Osteoblast (primary cell): ENCODE measurements around the gene CCL24. TPM values are rescaled to one million over a fixed set of nuclear protein-coding genes. Genes with fewer than 3 reads are reported as not detected.
A peak's percentile ranks its signal among the peaks of the same experiment; 100 is the strongest.
"Not testable (repeated sequence)": the region's sequence is repeated elsewhere in the genome, so short reads cannot be mapped to it uniquely, and the experiment has no call there.

Experiments
- DNase-seq: peaks from one replicate; pipeline ENCODE4 v3.0.0; 2011; ENCODE audit warnings: low spot score, mixed read lengths; ENCODE audit not compliant: insufficient read length; ENCODE audit errors: missing footprints
- H2AFZ ChIP-seq: 2 replicates; pipeline ENCODE4 v1.6.0; 2011; ENCODE audit warnings: mild to moderate bottlenecking, low read length
- H3K27ac ChIP-seq: 2 replicates; pipeline ENCODE4 v1.5.1; 2011; ENCODE audit warnings: mild to moderate bottlenecking, low read depth, low read length, moderate library complexity
- H3K27me3 ChIP-seq: 2 replicates; pipeline ENCODE4 v1.6.0; 2012; ENCODE audit warnings: mild to moderate bottlenecking, control low read depth, inconsistent platforms, low read length, moderate library complexity; ENCODE audit not compliant: insufficient read depth
- H3K36me3 ChIP-seq: 2 replicates; pipeline ENCODE4 v1.5.1; 2011; ENCODE audit warnings: mild to moderate bottlenecking, low read length, control low read depth, moderate library complexity; ENCODE audit not compliant: insufficient read depth
- H3K4me1 ChIP-seq: 2 replicates; pipeline ENCODE4 v1.5.1; 2011; ENCODE audit warnings: mild to moderate bottlenecking, low read length, control low read depth, moderate library complexity; ENCODE audit not compliant: insufficient read depth
- H3K4me2 ChIP-seq: 2 replicates; pipeline ENCODE4 v1.6.0; 2011; ENCODE audit warnings: mild to moderate bottlenecking, low read length; ENCODE audit not compliant: insufficient read depth
- H3K4me3 ChIP-seq: fragments of 200-600 bp; sonication (generic); 3 replicates; pipeline ENCODE4 v1.5.1; 2012; ENCODE audit warnings: mild to moderate bottlenecking, low read length, inconsistent platforms; ENCODE audit not compliant: insufficient read depth
- H3K79me2 ChIP-seq: 2 replicates; pipeline ENCODE4 v1.6.0; 2012; ENCODE audit warnings: mild to moderate bottlenecking, low read length, control low read depth, inconsistent platforms; ENCODE audit not compliant: insufficient read depth
- H3K9me3 ChIP-seq: 2 replicates; pipeline ENCODE4 v1.5.1; 2011; ENCODE audit warnings: low read depth, low read length, control low read depth
- H4K20me1 ChIP-seq: 2 replicates; pipeline ENCODE4 v1.6.0; 2012; ENCODE audit warnings: mild to moderate bottlenecking, low read length, control low read depth; ENCODE audit not compliant: insufficient read depth
- total RNA-seq: library from RNA; depleted of rRNA; stranded (reverse); fragments of >200 nt; gene quantifications from 2 replicates; pipeline ENCODE4 v1.2.3, GENCODE V29; 2012
- TF ChIP-seq, protein P1 (sequence below): IDR thresholded peaks from 2 replicates; pipeline ENCODE4 v1.5.1; 2011; ENCODE audit warnings: mild to moderate bottlenecking, low read depth, low read length, moderate library complexity; ENCODE audit errors: extremely low read depth

The CCL24 gene, protein sequence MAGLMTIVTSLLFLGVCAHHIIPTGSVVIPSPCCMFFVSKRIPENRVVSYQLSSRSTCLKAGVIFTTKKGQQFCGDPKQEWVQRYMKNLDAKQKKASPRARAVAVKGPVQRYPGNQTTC
- not detected in 2 replicates for total RNA-seq

DNA sequence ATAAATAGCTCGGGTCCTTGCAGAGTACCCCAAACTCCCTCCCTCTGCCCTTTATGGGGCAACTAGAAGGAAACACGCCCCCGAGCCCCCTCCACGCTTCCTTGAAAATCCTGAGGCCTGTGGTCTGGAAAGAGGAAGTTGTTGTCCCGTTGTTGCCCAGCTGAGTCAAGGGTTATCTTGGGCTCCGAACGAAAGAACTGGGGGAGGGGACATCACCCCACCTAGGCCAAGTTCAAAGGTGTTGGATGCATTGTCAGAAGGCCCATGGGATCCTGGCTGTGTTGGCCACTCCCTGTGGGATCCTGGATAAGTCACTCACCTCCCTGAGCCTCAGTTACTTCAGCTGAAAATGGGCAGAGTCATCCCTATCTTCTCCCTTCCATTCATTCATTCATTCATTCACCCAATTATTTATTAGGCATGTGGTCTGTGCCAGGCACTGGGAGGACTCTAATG is at the start of gene CCL24:
Gene CCL24, minus strand, starts transcription at position 26 of the 456 bp plus-strand sequence. CDS start 91 bp downstream, outside the sequence.
- no peak within 1 kb of the TSS for H3K27ac ChIP-seq
- H2AFZ ChIP-seq, result no peak within 1 kb of the TSS
- peak; percentile 31 for DNase-seq
- no peaks in the 10 kb centered on the region for H3K27me3 ChIP-seq
- no peak within 1 kb of the TSS for H3K4me3 ChIP-seq
- H3K9me3 ChIP-seq, result no peaks in the 10 kb centered on the region
- H4K20me1 ChIP-seq, result no peaks in the 10 kb centered on the region
- H3K4me2 ChIP-seq, result no peak within 1 kb of the TSS
- no peaks in the 10 kb centered on the region for H3K36me3 ChIP-seq
- no peaks in the 10 kb centered on the region for H3K4me1 ChIP-seq
- TF ChIP-seq, protein P1, sequence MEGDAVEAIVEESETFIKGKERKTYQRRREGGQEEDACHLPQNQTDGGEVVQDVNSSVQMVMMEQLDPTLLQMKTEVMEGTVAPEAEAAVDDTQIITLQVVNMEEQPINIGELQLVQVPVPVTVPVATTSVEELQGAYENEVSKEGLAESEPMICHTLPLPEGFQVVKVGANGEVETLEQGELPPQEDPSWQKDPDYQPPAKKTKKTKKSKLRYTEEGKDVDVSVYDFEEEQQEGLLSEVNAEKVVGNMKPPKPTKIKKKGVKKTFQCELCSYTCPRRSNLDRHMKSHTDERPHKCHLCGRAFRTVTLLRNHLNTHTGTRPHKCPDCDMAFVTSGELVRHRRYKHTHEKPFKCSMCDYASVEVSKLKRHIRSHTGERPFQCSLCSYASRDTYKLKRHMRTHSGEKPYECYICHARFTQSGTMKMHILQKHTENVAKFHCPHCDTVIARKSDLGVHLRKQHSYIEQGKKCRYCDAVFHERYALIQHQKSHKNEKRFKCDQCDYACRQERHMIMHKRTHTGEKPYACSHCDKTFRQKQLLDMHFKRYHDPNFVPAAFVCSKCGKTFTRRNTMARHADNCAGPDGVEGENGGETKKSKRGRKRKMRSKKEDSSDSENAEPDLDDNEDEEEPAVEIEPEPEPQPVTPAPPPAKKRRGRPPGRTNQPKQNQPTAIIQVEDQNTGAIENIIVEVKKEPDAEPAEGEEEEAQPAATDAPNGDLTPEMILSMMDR, result no peak
- H3K79me2 ChIP-seq, result no peaks in the 10 kb centered on the region

DNA sequence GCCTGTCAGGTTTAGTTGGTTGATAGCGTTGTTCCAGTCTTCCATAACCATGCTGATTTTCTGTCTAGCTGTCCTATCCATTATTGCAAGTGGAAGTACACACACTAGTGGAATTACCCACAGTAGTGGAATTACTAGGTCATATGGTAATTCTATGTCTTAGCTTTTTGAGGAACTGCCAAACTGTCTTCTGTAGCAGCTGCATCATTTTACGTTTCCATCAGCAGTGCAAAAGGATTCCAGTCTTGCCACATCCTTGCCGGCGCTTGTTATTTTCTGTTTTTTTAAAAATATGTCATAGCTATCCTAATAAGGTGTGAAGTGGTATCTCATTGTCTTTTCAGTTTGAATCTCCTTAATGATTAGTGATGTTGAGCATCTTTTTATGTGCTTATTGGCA is 48.0 kb upstream of the CCL24 start:
- H3K4me2 ChIP-seq, result no peak overlapping the region
- no peak overlapping the region for H3K27ac ChIP-seq
- no peaks in the 10 kb centered on the region for H4K20me1 ChIP-seq
- no peaks in the 10 kb centered on the region for H3K79me2 ChIP-seq
- no peak overlapping the region for H2AFZ ChIP-seq
- H3K4me3 ChIP-seq, result no peak overlapping the region
- H3K4me1 ChIP-seq, result peaks cover 6% of the 10 kb centered on the region
- H3K36me3 ChIP-seq, result no peaks in the 10 kb centered on the region
- TF ChIP-seq, protein P1, result no peak
- no peaks in the 10 kb centered on the region for H3K27me3 ChIP-seq
- no peaks in the 10 kb centered on the region for H3K9me3 ChIP-seq
- no peak for DNase-seq

DNA sequence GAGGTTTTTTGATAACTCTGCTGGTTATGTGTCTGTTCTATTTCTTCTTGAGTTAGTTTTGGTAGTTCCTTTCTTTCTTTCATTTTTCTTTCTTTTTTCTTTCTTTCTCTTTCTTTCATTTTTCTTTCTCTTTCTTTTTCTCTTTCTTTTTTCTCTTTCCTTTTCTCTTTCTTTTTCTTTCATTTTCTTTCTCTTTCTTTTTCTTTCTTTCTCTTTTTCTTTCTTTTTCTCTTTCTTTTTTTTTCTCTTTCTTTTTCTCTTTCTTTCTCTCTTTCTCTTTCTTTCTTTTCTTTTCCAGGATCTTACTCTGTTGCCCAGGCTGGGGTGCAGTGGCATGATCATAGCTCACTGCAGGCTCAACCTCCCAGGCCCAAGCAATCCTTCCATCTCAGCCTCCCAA is 44.8 kb upstream of the CCL24 start:
- DNase-seq, result no peak
- Histone ChIP-seq H3K27me3 (no peaks in the 10 kb centered on the region), H3K79me2 (no peaks in the 10 kb centered on the region), H4K20me1 (no peaks in the 10 kb centered on the region), H3K4me1 (no peaks in the 10 kb centered on the region), H3K4me2 (no peak overlapping the region), H3K4me3 (no peak overlapping the region), H3K27ac (no peak overlapping the region), H3K9me3 (no peaks in the 10 kb centered on the region), H2AFZ (no peak overlapping the region), H3K36me3 (no peaks in the 10 kb centered on the region)
- TF ChIP-seq, protein P1, result no peak

DNA sequence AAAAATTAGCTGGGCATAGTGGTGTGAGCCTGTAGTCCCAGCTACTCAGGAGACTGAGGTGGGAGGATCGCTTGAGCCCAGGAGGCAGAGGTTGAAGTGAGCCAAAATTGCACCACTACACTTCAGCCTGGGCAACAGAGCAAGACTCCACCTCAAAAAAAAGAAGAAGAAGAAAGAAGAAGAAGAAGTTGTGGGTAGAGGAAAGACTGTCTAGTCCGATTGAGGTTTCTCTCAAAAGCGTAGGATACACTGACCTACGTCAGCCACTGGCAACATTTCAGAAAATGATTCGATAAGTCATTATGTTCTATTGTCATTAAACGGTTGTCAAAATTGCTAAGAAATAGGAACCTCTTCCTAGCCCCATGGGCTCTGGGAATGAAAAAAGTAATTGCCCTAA is 42.9 kb upstream of the CCL24 start:
- Histone ChIP-seq H2AFZ (no peak overlapping the region), H3K4me3 (no peak overlapping the region), H3K27me3 (no peaks in the 10 kb centered on the region), H3K36me3 (no peaks in the 10 kb centered on the region), H3K9me3 (no peaks in the 10 kb centered on the region), H3K79me2 (no peaks in the 10 kb centered on the region), H3K4me1 (no peaks in the 10 kb centered on the region), H3K27ac (no peak overlapping the region), H3K4me2 (no peak overlapping the region), H4K20me1 (no peaks in the 10 kb centered on the region)
- TF ChIP-seq, protein P1, result no peak
- DNase-seq, result no peak

DNA sequence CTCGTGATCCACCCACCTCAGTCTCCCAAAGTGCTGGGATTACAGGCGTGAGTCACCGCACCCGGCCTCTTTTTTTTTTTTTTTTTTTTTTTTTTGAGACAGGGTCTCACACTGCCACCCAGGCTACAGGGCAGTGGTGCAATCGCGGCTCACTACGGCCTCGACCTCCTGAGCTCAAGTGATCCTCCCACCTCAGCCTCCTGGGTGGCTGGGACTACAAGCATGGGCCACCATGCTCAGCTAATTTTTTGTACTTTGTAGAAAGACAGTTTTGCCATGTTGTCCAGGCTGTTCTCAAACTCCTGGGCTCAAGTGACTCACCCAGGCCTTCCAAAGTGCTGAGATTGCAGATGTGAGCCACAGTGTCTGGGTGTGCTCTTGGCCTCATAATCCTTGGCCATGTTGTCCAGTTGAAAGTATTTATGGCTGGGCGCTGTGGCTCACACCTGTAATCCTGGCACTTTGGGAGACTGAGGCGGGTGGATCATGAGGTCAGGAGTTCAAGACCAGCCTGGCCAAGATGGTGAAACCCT is 41.3 kb upstream of the CCL24 start:
- H2AFZ ChIP-seq, DNase-seq, H3K4me1 ChIP-seq, H3K4me2 ChIP-seq, H3K4me3 ChIP-seq, H3K27ac ChIP-seq, H3K27me3 ChIP-seq, H3K79me2 ChIP-seq, H3K36me3 ChIP-seq, H3K9me3 ChIP-seq, H4K20me1 ChIP-seq: not testable (repeated sequence)
